ENCODE data around the gene KCNIP1. TPM values are rescaled to one million over a fixed set of nuclear protein-coding genes. Genes with fewer than 3 reads are reported as not detected.

Gene KCNIP1
- total RNA-seq, 4 donors from 2014 or later = 4.8 to 9.2 (median 7.3) TPM; not detected in 1

DNA sequence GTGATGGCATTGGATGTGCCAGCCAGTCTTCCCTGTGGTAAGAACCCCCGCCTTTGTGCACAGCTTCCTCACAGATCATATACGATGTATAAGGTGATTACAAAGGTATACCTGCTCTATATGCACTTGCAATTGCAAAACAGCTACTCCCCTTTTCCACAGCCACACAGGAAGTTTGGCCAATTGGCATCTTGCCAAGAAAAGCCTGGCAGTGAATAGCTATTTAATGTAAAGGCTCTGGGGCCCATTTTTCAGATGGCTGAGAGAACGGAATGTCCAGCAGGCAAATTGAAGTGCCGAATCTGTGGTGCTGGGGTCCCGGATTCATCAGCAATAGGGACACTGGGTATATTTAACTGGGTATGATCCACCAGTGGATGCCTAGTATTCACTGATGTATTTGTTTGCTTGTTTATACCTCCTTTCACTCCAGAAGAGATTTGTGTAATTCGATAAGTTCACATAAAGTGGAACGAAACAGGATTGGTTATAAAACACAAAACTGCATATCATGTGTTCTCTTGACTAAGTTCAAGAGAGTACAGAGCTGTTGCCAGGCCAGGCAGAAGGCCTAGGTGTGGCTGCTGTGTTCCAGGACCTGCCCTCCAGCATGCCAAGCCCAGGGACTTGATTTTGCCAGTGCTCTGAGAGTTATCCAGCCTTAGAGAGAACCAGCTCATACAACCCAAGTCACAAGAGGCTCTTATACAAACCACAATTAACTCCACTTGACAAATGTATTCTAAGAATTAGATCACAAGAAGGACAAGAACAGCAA lies 252.0 kb downstream of the KCNIP1 start:
- no peaks in the 10 kb centered on the region for H3K27me3 ChIP-seq
- peak overlapping the region in 3 of 4 donors; percentile 0 to 57 (median 40) for H3K27ac ChIP-seq
- H3K9me3 ChIP-seq = no peaks in the 10 kb centered on the region
- H3K4me3 ChIP-seq = no peak overlapping the region
- H3K4me1 ChIP-seq = peaks cover 0 to 35% (median 2%) of the 10 kb centered on the region in 4 donors
- TF ChIP-seq EP300 (IDR thresholded peaks at IDR 0.05) (no peak), POLR2A (IDR thresholded peaks at IDR 0.05) (no peak)
- TF ChIP-seq, protein P1, sequence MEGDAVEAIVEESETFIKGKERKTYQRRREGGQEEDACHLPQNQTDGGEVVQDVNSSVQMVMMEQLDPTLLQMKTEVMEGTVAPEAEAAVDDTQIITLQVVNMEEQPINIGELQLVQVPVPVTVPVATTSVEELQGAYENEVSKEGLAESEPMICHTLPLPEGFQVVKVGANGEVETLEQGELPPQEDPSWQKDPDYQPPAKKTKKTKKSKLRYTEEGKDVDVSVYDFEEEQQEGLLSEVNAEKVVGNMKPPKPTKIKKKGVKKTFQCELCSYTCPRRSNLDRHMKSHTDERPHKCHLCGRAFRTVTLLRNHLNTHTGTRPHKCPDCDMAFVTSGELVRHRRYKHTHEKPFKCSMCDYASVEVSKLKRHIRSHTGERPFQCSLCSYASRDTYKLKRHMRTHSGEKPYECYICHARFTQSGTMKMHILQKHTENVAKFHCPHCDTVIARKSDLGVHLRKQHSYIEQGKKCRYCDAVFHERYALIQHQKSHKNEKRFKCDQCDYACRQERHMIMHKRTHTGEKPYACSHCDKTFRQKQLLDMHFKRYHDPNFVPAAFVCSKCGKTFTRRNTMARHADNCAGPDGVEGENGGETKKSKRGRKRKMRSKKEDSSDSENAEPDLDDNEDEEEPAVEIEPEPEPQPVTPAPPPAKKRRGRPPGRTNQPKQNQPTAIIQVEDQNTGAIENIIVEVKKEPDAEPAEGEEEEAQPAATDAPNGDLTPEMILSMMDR (IDR thresholded peaks at IDR 0.05) = no peak
- 69 to 72% methylated on average over 7 of the region's 7 CpGs for WGBS, 2 donors
- no peak for DNase-seq (ENCODE audit: low spot score in 2 of 2)
- H3K36me3 ChIP-seq = no peaks in the 10 kb centered on the region

DNA sequence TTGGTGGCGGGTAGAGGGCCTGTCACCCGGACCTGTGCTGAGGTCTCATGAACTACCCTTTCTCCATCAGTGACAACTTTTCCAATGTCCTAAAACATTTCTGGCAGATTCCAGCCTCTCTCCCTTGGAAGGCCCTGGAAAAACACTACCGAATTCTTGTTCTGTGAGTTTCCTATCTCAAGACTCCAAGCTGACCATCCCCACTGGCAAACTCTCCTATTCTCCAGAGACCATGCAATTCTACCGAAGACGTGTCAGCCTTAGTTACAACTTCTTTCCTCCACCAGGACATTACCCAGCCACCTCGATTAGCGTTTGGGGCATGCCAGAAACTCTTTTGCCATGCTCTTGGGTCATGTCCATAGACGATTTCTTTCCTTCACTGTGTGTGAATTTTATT lies 252.9 kb downstream of the KCNIP1 start:
- no peak for TF ChIP-seq POLR2A (IDR thresholded peaks at IDR 0.05)
- no peak for TF ChIP-seq EP300 (IDR thresholded peaks at IDR 0.05)
- TF ChIP-seq, protein P1 (IDR thresholded peaks at IDR 0.05) = no peak
- peak overlapping the region in 3 of 4 donors; percentile 40 to 57 (median 53) for H3K27ac ChIP-seq
- no peak for DNase-seq (ENCODE audit: low spot score in 2 of 2)
- no peak overlapping the region for H3K4me3 ChIP-seq
- H3K27me3 ChIP-seq = no peaks in the 10 kb centered on the region
- H3K4me1 ChIP-seq = peaks cover 0 to 34% (median 2%) of the 10 kb centered on the region in 4 donors
- no peaks in the 10 kb centered on the region for H3K9me3 ChIP-seq
- WGBS, 2 donors = 84 to 87% methylated on average over 8 of the region's 8 CpGs
- H3K36me3 ChIP-seq = no peaks in the 10 kb centered on the region

DNA sequence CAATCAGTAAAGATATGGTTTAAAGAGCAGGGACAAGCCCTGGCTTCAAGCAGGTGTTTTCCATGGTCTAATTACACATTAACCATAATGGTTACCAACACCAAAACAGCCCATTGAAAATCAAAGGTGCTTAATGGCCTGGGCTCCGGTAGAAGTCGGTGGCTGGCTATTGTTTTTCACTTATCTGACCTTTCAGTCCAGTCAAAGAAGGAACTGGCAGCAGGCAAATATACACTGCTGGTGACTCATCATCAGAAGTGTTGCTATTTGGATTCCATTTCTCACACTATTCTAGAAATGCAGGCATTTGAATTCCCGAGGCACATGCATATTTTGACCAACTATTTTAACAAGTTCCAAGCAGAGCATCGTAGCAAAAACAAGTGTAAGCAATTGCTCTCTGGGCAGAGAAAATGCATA lies 253.4 kb downstream of the KCNIP1 start:
- H3K27ac ChIP-seq = peak overlapping the region in 3 of 4 donors; percentile 40 to 57 (median 53)
- H3K4me3 ChIP-seq = no peak overlapping the region
- H3K9me3 ChIP-seq = no peaks in the 10 kb centered on the region
- H3K4me1 ChIP-seq = peaks cover 0 to 29% (median 2%) of the 10 kb centered on the region in 4 donors
- no peaks in the 10 kb centered on the region for H3K27me3 ChIP-seq
- DNase-seq (ENCODE audit: low spot score in 2 of 2) = no peak
- H3K36me3 ChIP-seq = no peaks in the 10 kb centered on the region
- TF ChIP-seq POLR2A (IDR thresholded peaks at IDR 0.05) (no peak), EP300 (IDR thresholded peaks at IDR 0.05) (no peak)
- TF ChIP-seq, protein P1 (IDR thresholded peaks at IDR 0.05) = no peak
- 12 to 14% methylated on average over 4 of the region's 4 CpGs for WGBS, 2 donors

DNA sequence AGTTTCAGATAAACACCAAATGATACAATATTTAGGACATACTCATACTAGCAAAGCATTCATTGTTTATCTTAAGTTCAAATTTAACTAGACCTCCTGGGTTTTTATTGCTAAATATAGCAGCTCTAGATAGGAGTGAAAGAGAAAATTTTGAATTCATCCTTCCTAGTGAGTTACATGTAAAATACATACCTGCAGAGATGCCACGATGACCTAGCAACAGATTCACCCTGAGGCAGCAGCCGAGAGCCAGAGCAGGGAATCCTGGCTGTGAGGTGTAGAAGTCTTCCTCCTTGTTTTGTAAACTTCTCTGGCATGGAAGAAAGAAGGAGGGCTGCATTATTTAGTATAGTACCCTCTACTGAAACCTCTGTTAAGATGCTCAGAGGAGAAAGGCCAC lies 253.8 kb downstream of the KCNIP1 start:
- no peaks in the 10 kb centered on the region for H3K9me3 ChIP-seq
- H3K36me3 ChIP-seq = no peaks in the 10 kb centered on the region
- H3K27ac ChIP-seq = no peak overlapping the region
- DNase-seq (ENCODE audit: low spot score in 2 of 2) = no peak
- H3K4me1 ChIP-seq = peaks cover 0 to 25% (median 2%) of the 10 kb centered on the region in 4 donors
- 84 to 92% methylated on average over 2 of the region's 2 CpGs for WGBS, 2 donors
- no peaks in the 10 kb centered on the region for H3K27me3 ChIP-seq
- TF ChIP-seq, protein P1 (IDR thresholded peaks at IDR 0.05) = no peak
- TF ChIP-seq POLR2A (IDR thresholded peaks at IDR 0.05) (no peak), EP300 (IDR thresholded peaks at IDR 0.05) (no peak)
- no peak overlapping the region for H3K4me3 ChIP-seq

DNA sequence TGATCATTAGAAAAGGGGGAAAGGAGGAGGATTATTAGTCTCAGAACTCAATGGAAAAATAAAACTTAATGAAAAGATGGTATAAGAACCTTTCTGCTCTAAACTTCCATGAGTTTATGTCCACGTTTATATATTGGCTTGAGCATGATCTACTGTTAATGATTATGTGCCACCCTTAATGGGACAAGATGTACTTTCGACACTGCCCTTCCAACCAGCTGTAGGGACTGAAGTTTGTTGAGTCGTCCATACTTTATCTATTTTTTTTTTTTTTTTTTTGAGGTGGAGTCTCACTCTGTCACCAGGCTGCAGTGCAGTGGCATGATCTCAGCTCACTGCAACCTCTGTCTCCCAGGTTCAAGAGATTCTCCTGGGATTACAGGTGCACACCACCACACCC lies 254.7 kb downstream of the KCNIP1 start:
- Histone ChIP-seq H3K36me3 (no peaks in the 10 kb centered on the region), H3K27ac (no peak overlapping the region), H3K4me1 (peaks cover 0 to 25% (median 2%) of the 10 kb centered on the region in 4 donors), H3K9me3 (no peaks in the 10 kb centered on the region), H3K4me3 (no peak overlapping the region), H3K27me3 (no peaks in the 10 kb centered on the region)
- TF ChIP-seq POLR2A (IDR thresholded peaks at IDR 0.05) (no peak), EP300 (IDR thresholded peaks at IDR 0.05) (no peak)
- TF ChIP-seq, protein P1 (IDR thresholded peaks at IDR 0.05) = no peak
- DNase-seq (ENCODE audit: low spot score in 2 of 2) = no peak
- whole genome bisulfite sequencing, 2 donors = 84 to 89% methylated on average over 3 of the region's 3 CpGs

All from tibial nerve (tissue), 4 donors.